GM19395 (cell line): ENCODE data around the gene SAE1.
A peak's percentile ranks its signal among the peaks of the same experiment; 100 is the strongest.
"Not testable (repeated sequence)": the region's sequence is repeated elsewhere in the genome, so short reads cannot be mapped to it uniquely, and the experiment has no call there.

Experiments used
- ATAC-seq: cut with Tn5 transposase; IDR thresholded peaks from one replicate; pipeline ENCODE4 v1.9.1; 2021; ENCODE audit warnings: mild to moderate bottlenecking, moderate library complexity; ENCODE audit not compliant: unreplicated experiment

The SAE1 gene

DNA sequence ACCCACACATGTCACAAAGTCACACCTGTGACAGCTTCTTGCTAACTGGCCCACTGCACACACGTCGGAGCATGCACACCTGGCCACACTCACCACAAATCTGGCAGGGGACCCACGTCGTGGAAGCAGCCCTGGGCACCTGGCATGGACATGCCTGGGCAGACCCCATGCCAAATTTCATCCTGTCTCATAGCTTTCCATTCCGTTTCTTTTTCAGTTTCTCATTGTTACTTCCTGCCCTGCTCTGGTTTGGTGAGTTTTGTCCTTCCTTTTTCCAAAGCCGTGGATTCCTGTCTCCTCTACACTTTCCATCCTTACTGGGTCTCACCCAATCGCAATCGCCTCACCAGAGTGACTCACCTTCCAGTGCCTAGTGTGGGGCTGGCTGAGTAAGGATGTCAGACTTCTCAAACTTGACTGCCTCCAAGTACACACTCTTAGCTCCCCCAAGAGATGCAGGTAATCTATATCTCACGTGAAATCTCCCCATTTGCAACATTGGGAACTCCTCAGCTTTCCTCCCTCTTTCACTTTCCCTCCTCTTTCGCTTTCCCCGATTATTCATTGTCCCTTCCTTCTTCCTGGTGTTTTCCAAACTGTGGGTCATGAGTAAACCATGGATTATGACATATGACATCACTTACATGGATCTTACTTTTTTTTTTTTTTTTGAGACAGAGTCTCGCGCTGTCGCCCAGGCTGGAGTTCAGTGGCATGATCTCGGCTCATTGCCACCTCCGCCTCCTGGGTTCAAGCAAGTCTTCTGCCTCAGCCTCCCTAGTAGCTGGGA, 102.0 kb downstream of the SAE1 start:
- no peak for ATAC-seq

DNA sequence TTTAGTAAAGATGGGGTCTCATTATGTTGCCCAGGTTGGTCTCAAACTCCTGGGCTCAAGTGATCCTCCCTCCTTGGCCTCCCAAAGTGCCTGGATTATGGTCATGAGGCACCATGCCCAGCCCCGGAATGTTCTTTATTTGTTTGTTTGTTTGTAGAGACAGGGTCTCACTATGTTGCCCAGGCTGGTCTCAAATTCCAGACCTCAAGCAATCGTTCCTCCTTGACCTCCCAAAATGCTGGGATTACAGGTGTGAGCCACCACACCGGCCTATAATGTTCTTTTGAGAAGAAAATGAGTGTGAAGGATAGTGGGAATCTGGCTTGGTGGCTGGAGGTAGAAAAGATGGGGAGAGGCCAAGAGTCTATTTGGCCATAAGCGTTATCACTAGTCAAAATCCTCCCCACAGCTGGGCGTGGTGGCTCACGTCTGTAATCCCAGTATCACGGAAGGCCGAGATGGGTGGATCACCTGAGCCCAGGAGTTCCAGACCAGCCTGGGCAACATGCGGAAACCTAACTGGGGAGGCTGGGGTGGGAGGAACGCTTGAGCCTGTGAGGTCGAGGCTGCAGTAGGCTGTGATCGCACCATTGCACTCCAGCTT, 105.5 kb downstream of the SAE1 start:
- ATAC-seq: no peak

DNA sequence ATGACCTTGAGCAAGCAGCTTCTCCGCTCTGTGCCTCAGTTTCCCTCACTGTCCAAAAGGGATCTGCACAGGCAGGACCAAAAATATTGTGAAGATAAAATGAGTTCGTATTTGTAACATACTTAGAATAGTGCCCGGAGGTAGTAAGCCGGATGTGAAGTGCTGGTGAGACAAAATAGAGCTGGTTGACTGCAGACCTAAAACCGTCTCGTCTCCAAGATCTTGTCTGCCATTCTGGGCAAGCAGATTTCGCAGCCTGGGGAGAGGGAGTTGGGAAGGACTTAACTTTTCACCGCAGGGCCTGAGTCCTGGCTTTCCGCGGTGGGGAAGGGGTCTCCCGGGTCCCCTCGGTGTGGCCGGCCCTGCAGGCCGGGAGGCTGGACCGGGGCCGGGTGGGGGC, 108.5 kb downstream of the SAE1 start:
- ATAC-seq: no peak

- ATAC-seq: no peak
These were observed 109.1 kb downstream of the SAE1 start for GRCh38 chr19:47239610-47240296.

GRCh38 chr19:47240556-47240955, 109.9 kb downstream of the SAE1 start:
- no peak for ATAC-seq

- ATAC-seq: no peak
These were observed 110.6 kb downstream of the SAE1 start for GRCh38 chr19:47240996-47241918.

DNA sequence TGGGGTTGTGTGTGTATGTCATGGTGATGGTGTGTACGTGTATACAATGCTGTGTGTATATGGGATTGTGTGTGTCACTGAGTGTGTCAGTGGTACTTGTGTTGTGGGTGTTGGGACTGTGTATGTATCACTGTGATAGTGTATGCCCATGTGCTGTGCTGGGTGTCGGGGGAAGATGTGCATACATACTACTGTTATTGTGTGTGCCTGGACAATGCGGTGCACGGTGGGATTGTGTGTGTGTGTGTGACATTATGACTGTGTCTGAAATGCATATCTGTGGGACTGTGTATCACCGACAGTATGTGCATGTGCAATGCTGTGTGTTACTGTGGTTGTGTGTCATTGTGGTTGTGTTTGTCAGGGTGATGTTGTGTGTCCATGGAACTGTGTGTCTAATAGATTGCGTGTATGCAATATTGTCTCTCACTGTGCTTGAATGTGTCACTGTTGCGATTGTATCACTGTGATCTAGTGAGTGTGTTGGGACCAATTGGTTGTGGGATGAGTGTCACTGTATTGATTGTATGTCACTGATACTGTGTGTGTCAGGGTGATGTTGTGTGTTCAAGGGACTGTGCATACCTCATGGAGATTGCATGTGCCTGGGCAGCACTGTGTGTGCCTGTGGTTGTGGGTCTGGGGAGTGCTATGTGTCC, 111.4 kb downstream of the SAE1 start:
- ATAC-seq: no peak

- no peak for ATAC-seq
These were observed 112.7 kb downstream of the SAE1 start for GRCh38 chr19:47243364-47243775.

GRCh38 chr19:47243776-47244547, 113.3 kb downstream of the SAE1 start:
- ATAC-seq: peak; percentile 55

GRCh38 chr19:47247308-47247990, 116.8 kb downstream of the SAE1 start:
- no peak for ATAC-seq

DNA sequence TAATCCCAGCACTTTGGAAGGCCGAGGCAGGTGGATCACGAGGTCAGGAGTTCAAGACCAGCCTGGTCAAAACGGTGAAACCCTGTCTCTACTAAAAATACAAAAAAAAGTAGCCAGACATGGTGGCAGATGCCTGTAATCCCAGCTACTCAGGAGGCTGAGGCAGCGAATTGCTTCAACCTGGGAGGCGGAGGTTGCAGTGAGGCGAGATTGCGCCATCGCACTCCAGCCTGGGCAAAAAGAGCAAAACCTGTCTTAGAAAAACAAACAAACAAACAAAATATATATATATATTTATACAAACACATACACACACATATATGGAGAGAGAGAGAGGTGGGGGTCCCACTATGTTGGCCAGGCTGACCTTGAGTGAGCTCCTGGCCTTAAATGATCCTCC, 122.4 kb downstream of the SAE1 start:
- not testable (repeated sequence) for ATAC-seq

- no peak for ATAC-seq
These were observed 122.8 kb downstream of the SAE1 start for GRCh38 chr19:47253467-47253881.

- no peak for ATAC-seq
These were observed 123.3 kb downstream of the SAE1 start for GRCh38 chr19:47253970-47254369.

DNA sequence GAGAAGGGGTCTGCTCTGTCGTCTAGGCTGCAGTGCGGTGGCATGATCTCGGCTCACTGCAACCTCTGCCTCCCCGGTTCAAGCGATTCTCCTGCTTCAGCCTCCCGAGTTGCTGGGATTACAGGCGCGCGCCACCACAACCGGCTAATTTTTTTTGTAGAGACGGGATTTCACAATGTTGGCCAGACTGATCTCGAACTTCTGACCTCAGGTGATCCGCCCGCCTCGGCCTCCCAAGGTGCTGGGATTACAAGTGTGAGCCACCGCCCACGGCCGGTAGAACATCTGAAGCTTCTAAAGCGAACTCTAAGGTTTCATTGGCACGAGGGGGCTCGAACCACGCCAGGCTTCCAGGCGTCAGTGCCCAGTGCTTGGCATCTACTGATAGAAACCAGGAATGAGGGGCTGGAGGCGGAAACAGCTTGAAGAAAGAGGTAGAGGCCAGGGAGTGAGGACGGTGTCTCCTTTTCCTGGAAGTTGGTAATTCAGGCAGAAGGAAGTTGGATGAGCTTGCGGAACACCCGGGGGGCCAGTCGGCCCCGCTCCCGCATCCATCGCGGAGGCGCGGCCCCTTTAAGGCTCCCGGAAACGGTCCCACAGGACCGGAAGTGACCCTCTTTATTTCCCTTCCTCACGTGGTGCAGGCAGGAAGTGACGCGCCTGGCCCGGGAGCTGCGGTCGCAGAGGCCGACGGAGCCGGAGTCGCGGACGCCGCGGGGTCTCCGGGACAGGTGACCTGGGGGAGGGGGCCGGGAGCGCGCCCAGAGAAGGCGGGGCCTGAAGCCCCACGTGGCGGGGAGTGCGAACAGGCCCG, 125.5 kb downstream of the SAE1 start, which contains the start of gene CCDC9:
CCDC9 (plus strand) TSS at position 647 of the 814 bp plus-strand sequence. CDS start 1,876 bp downstream, outside the sequence.
- ATAC-seq: peak; percentile 43

- peak; percentile 71 for ATAC-seq
These were observed 126.2 kb downstream of the SAE1 start for GRCh38 chr19:47256693-47257410.

- no peak for ATAC-seq
These were observed 127.0 kb downstream of the SAE1 start for GRCh38 chr19:47257411-47258169.

- no peak for ATAC-seq
These were observed 127.8 kb downstream of the SAE1 start for GRCh38 chr19:47258434-47258833.
